GM18502 (cell line): ENCODE measurements around the gene RMC1.
"Not testable (repeated sequence)": the region's sequence is repeated elsewhere in the genome, so short reads cannot be mapped to it uniquely, and the experiment has no call there.

Experiments used
- ATAC-seq: cut with Tn5 transposase; IDR thresholded peaks from one replicate; pipeline ENCODE4 v1.9.1; 2021; ENCODE audit warnings: mild to moderate bottlenecking; ENCODE audit not compliant: unreplicated experiment, poor library complexity

RMC1 gene

DNA sequence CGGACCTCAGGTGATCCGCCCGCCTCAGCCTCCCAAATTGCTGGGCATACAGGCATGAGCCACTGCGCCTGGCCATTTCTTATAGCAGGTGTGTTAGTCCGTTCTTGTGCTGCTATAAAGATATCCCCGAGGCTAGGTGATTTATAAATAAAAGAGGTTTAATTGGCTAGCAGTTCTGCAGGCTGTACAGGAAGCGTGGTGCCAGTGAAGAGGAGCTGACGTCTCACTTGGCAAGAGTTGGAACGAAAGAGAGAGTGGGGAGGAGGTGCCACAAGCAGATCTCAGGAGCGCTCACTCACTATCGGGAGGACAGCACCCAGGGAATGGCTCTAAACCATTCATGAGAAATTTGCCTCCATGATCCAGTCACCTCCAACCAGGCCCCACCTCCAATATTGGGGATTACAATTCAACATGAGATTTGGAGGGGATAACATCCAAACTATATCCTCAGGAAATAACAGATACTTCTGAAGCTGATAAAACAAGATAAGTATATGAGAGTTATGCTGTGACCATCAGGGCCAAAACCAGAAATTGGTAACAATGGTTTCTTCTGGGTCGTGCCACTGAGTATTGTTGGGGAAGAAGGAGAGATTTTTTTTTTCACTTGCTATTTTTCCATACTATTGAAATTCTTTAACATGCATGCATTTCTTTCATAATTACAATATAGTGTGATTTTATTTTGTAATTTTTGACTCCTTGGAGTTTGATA lies 7.4 kb upstream of the RMC1 start:
- no peak for ATAC-seq

DNA sequence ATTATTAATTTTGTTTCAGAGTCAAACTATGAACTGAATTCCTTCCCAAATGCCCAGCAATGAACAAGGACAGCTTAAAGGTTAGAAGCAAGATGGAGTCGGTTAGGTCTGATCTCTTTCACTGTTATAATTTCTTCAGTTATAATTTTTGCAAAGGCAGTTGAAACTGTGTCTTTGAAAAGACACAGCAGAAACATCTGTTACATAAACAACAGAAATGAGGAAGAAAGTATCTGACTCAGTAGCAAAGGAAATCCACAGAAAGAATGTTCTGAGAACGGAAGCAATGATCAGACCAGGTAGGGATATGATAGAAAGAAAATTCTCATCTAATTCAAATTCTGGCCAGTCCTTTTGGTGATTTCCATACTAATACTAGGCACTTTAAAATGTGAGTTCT lies 5.2 kb upstream of the RMC1 start:
- ATAC-seq = no peak

DNA sequence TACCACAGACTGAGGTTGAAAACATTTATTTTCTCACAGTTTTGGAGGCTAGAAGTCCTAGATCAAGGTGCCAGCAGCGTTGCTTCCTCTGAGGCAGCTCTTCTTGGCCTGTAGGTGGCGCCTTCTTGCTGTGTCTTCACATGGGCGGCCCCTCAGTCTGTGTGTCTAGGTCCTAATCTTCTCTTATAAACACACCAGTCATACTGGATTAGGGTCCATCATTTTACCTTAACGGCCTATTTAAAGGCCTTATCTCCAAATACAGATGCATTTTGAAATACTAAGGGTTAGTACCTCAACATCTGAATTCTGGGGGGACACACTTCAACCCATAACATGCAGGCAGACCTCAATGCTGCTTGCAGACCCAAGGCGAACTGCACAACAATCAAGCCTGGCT lies 4.4 kb upstream of the RMC1 start:
- peak; percentile 41 for ATAC-seq

DNA sequence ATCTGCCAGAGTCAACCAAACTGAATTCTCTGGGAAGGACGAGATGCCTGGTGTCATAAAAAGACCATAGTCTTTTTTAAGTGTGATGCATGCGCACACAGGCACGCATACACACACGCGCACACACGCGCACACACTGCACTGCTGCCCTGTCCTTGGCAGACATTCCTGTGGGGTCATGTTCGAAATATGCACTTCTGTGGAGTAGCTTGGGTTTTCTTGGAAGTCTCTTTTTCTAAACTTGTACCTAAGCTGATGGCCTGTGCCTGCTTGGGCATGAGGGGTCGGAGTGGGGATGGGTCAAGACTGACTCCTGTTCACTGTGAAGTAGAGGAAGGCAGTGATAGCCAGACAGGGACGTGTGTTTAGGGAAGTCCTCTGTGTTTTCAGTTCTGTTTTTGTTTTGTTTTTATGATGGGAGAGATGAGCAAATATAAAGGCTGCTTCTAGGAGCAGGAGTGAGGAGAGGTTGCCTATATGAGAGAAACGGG lies 4.0 kb upstream of the RMC1 start:
- no peak for ATAC-seq

DNA sequence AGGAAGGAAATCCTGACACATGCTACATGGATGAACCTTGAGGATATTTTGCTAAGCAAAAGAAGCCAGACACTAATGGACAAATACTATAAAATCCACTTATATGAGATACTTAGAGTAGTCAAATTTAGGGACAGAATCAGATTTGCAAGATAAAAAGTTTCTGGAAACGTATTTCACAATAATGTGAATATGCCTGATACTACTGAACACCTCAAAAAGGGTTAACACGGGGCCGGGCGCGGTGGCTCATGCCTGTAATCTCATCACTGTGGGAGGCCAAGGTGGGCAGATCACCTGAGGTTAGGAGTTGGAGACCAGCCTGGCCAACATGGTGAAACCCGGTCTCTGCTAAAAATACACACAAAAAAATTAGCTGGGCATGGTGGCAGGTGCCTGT lies 1.7 kb upstream of the RMC1 start:
- ATAC-seq = no peak

DNA sequence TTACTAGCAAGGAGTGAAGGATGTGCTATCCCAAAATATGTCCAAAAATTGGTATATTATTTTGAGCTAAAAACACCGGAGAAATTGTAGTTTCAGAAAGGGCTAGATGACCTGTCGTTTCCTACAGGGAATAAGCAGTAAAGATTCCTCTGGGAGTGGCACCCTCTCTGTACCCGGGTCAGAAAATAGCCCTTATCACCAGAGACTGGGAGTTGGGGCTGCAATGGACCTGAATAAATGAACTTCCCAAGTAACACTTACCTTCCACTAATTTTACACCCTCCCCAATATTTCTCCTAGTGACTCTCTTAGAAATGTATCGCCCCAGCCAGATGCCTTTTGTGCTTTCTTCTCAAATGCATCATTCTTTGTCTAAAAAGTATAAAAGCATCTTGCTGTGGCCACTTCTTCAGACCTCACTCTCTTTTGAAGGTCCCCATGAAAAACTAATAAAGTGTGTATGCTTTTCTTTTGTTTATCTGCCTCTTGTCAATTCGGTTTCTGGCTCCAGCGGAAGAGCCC lies 734 bp upstream of the RMC1 start:
- no peak for ATAC-seq

DNA sequence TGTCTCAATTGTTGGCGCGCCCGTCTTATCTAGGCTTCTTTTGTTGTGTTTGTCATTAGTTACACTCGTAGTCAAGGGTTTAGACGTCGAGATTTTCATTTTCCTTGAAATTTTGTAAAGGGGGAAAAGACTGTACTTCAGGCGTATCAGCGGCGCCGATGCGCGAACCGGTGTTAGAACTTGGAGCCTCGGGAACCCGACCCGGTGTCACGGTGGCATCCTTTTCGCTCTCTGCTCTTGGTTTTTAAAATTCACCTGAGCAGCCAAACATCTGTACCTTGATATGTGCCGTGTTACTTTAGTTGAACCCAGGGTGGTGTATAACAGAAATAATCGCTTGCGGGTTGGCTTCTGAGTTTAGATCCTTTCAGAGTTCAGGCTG lies 643 bp downstream of the RMC1 start:
- no peak for ATAC-seq

DNA sequence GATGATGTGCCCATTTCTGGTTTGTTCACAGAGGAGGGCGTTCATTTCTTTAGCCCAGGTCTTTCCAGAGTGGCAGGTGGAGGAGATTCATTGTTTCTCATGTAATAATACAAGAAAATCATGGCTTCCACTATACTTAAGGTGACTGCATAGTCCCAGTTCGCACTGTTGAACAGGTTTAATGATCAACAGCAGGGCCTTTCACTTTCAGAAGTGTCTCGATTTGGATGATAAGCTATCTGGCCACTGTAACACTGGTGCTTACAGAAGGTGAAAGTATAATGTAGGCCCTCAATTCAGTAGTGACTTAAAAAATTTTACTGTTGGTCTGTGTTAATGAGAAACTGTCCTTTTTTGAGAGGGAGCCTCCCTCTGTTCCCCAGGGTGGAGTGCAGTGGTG lies 1.4 kb downstream of the RMC1 start:
- peak; percentile 37 for ATAC-seq

DNA sequence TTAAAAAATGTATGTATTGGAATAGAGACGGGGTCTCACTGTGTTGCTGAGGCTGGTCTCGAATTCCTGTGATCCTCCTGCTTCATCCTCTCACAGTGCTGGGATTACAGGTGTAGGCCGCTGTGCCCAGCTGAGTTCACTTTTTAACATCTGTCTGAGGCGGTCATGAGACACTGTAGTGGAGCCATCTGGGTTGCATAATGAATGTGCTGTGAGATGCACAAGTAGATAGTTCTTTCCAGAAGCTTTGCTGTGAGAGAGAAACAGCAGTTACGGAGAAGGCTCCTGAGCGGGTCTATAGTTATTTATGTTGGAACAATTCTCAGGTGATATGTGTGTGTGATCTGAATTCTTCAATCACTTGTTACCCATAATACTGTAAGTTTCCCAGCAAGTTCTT lies 3.1 kb downstream of the RMC1 start:
- no peak for ATAC-seq

DNA sequence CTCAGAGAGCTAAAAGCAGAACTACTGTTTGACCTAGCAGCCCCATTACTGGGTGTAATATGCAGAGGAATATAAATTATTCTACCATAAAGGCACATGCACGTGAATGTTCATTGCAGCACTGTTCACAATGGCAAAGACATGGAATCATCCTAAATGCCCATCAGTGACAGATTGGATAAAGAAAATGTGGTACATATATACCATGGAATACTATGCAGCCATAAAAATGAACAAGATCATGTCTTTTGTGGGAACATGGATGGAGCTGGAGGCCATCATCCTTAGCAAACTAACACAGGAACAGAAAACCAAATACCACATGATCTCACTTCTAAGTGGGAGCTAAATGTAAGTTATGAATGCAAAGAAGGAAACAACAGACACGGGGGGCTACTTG lies 7.6 kb downstream of the RMC1 start:
- ATAC-seq = not testable (repeated sequence)

DNA sequence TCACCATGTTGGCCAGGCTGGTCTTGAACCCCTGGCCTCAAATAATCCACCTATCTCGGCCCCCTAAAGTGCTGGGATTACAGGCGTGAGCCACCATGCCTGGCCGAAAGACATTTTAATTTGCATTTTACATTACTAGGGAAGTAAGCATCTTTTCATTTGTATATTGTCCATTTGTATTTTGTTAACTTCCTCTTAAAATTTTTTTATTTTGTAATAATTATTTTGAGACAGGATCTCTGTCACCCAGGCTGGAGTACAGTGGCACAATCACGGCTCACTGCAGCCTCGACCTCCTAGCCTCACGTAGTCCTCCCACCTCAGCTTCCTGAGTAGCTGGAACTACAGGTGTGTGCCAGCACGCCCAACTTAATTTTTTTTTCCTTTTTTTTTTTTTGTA lies 8.9 kb downstream of the RMC1 start:
- ATAC-seq = not testable (repeated sequence)

DNA sequence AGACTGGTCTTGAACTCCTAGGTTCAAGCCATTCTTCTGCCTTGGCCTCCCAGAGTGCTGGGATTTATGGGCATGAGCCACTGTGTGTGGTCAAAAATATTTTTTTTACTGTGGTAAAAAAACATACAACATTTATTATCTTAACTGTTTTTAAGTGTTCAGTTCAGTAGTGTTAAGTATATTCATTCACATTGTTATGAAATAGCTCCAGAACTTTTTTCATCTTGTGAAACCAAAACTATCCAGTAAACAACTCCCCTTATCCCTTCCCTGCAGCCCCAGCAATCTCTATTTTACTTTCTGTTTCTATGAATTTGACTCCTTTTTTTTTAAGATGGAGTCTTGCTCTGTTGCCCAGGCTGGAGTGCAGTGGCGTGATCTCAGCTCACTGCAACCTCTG lies 9.3 kb downstream of the RMC1 start:
- ATAC-seq = no peak

DNA sequence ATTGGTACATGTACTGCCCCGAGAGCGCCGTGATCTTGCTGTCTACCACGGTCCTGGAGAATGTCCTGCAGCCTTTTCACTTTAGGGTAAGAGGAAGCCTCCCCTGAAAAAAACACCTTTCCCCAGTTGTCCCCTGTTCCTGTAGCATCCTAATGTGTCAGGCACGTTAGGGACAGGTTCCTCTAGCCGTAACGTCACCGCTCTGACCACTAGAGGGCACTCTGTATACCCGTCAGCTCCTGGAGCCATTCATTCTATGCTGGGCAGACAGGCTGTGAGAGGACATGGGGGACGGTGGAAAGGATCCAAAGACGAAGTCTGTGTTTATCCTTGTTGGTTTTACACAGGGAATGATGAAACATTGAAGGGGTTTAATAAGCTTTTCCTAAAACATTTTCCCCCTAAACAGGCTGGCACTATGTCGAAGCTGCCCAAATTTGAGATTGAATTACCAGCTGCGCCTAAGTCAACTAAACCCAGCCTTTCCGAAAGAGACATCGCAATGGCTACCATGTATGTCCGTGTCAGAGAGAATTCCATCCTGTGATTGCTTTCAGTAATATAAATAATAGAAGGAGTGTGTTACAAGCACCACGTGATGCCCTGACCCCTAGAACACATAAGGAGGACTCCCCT lies 12.7 kb downstream of the RMC1 start:
- peak; percentile 93 for ATAC-seq

DNA sequence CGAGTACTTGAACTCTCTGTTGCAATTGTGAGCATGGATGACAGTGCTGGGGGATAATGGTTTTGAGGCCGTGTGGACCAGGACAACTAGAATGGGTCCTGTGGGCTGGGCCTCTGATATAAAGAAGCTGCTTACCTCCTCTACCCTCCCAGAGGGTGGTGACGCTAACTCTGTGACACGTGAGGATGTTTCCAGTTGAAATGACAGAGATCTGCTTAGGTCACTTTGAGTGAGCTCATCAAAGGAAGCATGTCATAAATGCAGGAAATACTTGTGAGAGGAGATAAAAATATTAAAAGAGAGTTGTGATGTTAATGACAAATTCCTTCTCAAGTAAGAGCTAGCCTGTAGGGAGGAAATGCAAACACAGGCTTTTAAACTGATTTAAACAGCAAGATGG lies 16.4 kb downstream of the RMC1 start:
- no peak for ATAC-seq

DNA sequence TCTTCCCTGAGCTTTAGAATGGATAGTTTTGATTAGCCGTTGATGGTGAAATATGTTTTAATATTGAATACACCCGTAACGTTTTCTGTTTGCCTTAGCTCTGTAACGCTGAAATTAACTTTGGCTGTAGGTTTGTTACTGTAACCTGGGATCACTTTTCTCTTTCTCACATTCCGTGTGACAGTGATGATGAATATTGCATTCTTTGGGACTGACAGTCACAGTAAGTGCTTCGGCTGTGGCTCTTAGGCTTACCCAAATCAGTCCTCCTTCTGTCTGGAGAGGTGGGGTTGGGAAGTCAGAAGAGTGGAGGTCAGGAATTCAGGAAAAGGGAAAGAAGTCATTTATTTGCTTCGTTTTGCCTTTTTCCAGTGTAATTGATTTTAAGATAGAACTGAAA lies 18.0 kb downstream of the RMC1 start:
- no peak for ATAC-seq

DNA sequence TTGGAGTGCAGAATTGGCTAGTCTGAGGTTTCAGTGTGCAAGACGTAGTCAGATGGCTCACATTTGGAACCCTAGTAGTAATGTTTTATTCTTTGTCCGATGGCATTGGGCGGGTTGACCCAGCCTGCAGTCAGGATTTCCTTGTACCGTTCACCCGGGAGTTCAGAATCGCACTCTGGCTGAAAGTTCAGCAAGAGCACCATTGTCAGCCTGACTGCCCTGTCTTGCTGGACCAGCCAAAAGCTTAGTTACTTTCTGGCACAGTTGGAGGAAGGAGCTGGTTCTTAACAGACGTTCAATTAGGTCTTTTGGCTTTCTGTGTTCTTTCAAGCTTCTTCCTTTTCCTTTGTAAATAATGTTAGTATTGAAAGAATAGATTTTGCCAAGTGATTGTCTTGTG lies 18.6 kb downstream of the RMC1 start:
- no peak for ATAC-seq

DNA sequence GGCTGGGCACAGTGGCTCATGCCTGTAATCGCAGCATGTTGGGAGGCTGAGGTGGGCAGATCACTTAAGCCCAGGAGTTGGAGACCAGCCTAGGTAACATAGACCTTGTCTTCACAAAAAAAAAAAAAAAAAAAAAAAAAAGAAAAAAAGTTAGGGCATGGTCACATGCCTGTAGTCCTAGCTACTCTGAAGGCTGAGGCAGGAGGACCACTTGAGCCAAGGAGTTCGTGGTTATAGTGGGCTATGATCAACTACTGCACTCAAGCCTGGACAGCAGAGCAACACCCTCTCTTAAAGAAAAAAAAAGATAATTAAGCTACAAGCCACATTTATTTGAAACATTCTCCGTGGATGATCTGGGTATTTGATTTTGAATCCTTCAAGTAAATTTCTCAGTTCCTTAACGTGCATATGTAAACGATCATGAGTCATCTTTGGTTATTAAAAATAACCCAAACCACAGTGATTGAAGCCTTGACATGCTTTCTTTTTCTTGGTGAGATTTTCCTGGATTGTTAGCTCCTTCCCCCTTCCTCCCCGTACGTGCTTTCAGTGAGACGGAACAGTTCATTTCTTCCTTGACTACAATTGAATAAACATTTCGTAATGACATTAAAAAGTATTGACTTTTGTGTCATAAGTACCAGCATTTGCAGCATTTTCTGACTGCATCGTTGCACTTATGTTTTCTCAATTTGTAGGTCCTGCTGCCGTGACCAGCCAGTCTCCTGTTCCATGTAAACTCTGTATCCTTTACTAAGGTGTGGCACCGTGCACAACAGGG lies 20.3 kb downstream of the RMC1 start:
- ATAC-seq = no peak

DNA sequence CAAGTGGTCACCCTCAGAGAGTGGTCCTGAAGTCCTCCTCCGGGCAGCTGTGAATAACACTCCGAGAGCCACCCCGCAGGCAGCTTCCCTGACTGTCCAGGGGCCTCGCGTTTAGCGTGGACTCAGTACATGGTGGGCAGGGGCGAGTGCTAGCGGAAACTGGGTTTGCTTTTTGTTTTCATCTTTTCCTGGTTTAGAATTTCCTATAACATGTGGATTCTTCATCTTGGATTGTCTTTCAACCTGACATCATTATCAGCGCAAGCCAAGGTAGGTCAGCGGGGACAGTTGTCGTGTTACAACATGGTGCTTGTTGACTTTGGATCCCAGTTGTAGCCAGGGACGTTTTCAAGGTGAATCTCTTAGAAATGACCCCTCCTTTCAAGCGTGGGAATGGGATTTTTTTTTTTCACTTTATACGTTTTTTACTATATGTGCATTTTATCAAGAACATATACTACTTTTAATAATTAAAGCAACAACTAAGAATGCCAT lies 20.9 kb downstream of the RMC1 start:
- ATAC-seq = no peak

DNA sequence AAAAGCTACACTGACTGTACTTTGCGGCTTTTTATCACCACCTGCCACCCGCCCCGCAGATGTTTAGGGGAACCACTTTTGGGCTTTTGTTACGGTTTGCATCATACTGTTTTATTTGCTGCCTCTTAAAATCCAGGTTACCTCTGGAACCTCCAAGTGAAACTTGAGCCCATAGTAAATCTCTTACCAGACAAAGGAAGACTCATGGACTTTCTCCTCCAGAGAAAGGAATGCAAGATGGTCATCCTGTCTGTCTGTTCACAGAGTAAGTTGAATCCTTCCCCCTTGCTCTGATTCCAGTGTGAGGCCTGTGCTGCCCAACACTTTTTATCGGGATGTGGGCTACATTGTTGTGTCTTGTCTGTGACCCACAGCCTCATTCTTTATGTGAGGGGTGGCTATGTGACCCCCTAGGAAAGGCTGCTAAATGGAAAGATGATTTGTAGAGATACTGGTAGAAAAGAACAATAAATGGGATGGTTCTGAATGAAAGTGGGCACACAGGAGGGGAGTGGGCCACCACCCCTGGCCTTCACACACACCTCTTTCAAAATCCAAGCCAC lies 23.3 kb downstream of the RMC1 start:
- ATAC-seq = no peak

DNA sequence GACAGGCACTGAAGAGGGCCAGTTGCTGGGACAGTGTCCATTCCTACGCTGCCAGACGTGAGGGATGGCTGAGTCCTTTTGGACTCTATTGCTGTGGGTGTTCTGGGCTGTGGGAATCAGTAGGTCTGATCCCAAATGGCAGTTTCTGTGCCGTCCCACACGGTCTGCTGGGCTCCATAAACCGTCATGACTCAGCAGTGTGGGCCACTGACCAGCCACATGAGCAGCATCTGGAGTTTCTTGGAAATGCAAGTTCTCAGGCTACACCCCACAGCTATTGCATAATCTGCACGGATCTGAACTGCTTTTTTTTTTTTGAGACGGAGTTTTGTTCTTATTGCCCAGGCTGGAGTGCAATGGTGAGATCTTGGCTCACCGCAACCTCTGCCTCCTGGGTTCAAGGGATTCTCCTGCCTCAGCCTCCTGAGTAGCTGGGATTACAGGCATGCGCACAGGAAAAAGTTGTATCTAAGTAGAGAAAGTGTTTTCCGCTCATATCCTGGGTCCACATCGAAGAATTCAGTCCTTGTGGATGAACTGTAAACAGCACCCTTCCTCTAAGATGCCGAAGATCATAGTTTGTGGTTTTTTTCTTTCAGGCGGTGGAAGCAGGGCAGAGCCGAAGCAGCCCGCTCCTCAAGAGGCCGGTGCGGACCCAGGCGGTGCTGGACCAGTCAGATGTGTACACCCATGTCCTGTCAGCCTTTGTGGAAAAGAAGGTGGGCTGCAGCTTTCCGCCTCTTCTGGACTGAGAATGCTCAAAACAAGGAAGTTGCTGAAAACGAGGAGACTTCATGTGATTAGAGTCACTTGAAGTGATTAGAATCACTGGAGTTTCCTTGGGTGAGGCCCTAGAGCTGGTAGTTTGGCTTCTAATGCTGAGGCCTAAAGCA lies 25.5 kb downstream of the RMC1 start:
- no peak for ATAC-seq
